GM19025 (cell line): ENCODE results near the gene RAB11A.

Experiments
- ATAC-seq: cut with Tn5 transposase; IDR thresholded peaks from one replicate; pipeline ENCODE4 v1.9.1; 2021; ENCODE audit warnings: mild to moderate bottlenecking, low read depth, moderate library complexity; ENCODE audit not compliant: unreplicated experiment

RAB11A gene

GRCh38 chr15:65869126-65869953 is at the start of gene RAB11A:
RAB11A (plus strand) TSS chr15:65869491; CDS start chr15:65869586, 95 bp downstream.
- peak; percentile 88 for ATAC-seq

- no peak for ATAC-seq
Measured at GRCh38 chr15:65819563-65819960, 49.7 kb upstream of the RAB11A start.

- no peak for ATAC-seq
Measured at GRCh38 chr15:65821070-65821469, 48.2 kb upstream of the RAB11A start.

GRCh38 chr15:65822316-65822715 is 47.0 kb upstream of the RAB11A start:
- ATAC-seq, result no peak

- ATAC-seq, result no peak
Measured at GRCh38 chr15:65824031-65824743, 45.1 kb upstream of the RAB11A start.

GRCh38 chr15:65824941-65825544 is 44.2 kb upstream of the RAB11A start:
- ATAC-seq, result no peak

GRCh38 chr15:65827065-65827464 is 42.2 kb upstream of the RAB11A start:
- ATAC-seq, result no peak

GRCh38 chr15:65828585-65828984 is 40.7 kb upstream of the RAB11A start:
- ATAC-seq, result no peak

- ATAC-seq, result no peak
Measured at GRCh38 chr15:65829130-65829764, 40.0 kb upstream of the RAB11A start.

GRCh38 chr15:65832549-65833364 is 36.5 kb upstream of the RAB11A start:
- no peak for ATAC-seq

- no peak for ATAC-seq
Measured at GRCh38 chr15:65833501-65834205, 35.6 kb upstream of the RAB11A start.

- ATAC-seq, result no peak
Measured at GRCh38 chr15:65834603-65835282, 34.5 kb upstream of the RAB11A start.

- no peak for ATAC-seq
Measured at GRCh38 chr15:65835447-65835846, 33.8 kb upstream of the RAB11A start.

GRCh38 chr15:65836665-65837064 is 32.6 kb upstream of the RAB11A start:
- no peak for ATAC-seq

- ATAC-seq, result no peak
Measured at GRCh38 chr15:65837301-65838294, 31.7 kb upstream of the RAB11A start.

GRCh38 chr15:65839354-65839901 is 29.9 kb upstream of the RAB11A start:
- ATAC-seq, result no peak

GRCh38 chr15:65839985-65840384 is 29.3 kb upstream of the RAB11A start:
- ATAC-seq, result no peak
